ENCODE measurements around the gene MSANTD2. TPM values are rescaled to one million over a fixed set of nuclear protein-coding genes. Genes with fewer than 3 reads are reported as not detected.

Gene MSANTD2
- total and polyA plus RNA-seq, 3 donors from 2014 or later: 7.4 to 19.1 (median 11.3) TPM

- peak overlapping the region; percentile 43 to 47 for H3K4me3 ChIP-seq
- no peaks in the 10 kb centered on the region for H3K27me3 ChIP-seq
- no peaks in the 10 kb centered on the region for H3K36me3 ChIP-seq (ENCODE audit: low read depth, missing control alignments)
- intact Hi-C loops (cut with DNase I; ENCODE audit: low total_unique reads): loop anchor here (10.0 kb wide), 2 partner anchors 71 to 89 kb away; partner anchors contain the start of genes SIAE and SPA17
- peak; percentile 88 for DNase-seq
- no peak overlapping the region for H3K27ac ChIP-seq
- TF ChIP-seq POLR2A (IDR thresholded peaks at IDR 0.05): no peak
- peak; percentile 47 to 64 (median 53) for TF ChIP-seq CTCF (IDR thresholded peaks at IDR 0.05)
- H3K9me3 ChIP-seq: no peaks in the 10 kb centered on the region
- 8% methylated on average over 21 of the region's 21 CpGs for WGBS, 2 donors
- H3K4me1 ChIP-seq: peaks cover 18% of the 10 kb centered on the region
Observed at GRCh38 chr11:124763156-124763947, 36.9 kb downstream of the MSANTD2 start.

- Histone ChIP-seq H3K27me3 (no peaks in the 10 kb centered on the region), H3K4me3 (peak overlapping the region; percentile 43 to 47), H3K9me3 (no peaks in the 10 kb centered on the region), H3K36me3 (ENCODE audit: low read depth, missing control alignments) (no peaks in the 10 kb centered on the region), H3K4me1 (peaks cover 22% of the 10 kb centered on the region), H3K27ac (no peak overlapping the region)
- TF ChIP-seq CTCF (IDR thresholded peaks at IDR 0.05) (no peak), POLR2A (IDR thresholded peaks at IDR 0.05) (no peak)
- intact Hi-C loops (cut with DNase I; ENCODE audit: low total_unique reads): loop anchor here (10.0 kb wide), 2 partner anchors 72 to 88 kb away; partner anchors contain the start of genes SIAE and SPA17
- WGBS, 2 donors: 3% methylated on average over 18 to 37 of the region's 45 CpGs
- no peak for DNase-seq
Observed at GRCh38 chr11:124762624-124763155, 37.5 kb downstream of the MSANTD2 start.

GRCh38 chr11:124762105-124762623 is 38.0 kb downstream of the MSANTD2 start, which contains the start of gene ESAM:
Gene ESAM (minus strand): TSS chr11:124762290. CDS start chr11:124762154, 136 bp downstream.
- Histone ChIP-seq H3K36me3 (ENCODE audit: low read depth, missing control alignments) (no peaks in the 10 kb centered on the region), H3K4me3 (peak within 1 kb of the TSS; percentile 43 to 47), H3K4me1 (peaks cover 22% of the 10 kb centered on the region), H3K9me3 (no peaks in the 10 kb centered on the region), H3K27ac (peak within 1 kb of the TSS in 1 of 2 donors; percentile 66), H3K27me3 (no peaks in the 10 kb centered on the region)
- DNase-seq: no peak
- no peak for TF ChIP-seq POLR2A (IDR thresholded peaks at IDR 0.05)
- TF ChIP-seq CTCF (IDR thresholded peaks at IDR 0.05): no peak
- WGBS, 2 donors: 2 to 8% methylated on average over 29 to 41 of the region's 55 CpGs
- intact Hi-C loops (cut with DNase I; ENCODE audit: low total_unique reads): loop anchor here (10.0 kb wide), 2 partner anchors 73 to 87 kb away; partner anchors contain the start of genes SIAE and SPA17

GRCh38 chr11:124761301-124762104 is 38.7 kb downstream of the MSANTD2 start:
- H3K27ac ChIP-seq: peak overlapping the region in 1 of 2 donors; percentile 66
- no peak for TF ChIP-seq CTCF (IDR thresholded peaks at IDR 0.05)
- no peak for TF ChIP-seq POLR2A (IDR thresholded peaks at IDR 0.05)
- no peaks in the 10 kb centered on the region for H3K27me3 ChIP-seq
- no peaks in the 10 kb centered on the region for H3K9me3 ChIP-seq
- H3K4me1 ChIP-seq: peaks cover 22% of the 10 kb centered on the region
- 11 to 19% methylated on average over 8 to 25 of the region's 25 CpGs for WGBS, 2 donors
- intact Hi-C loops (cut with DNase I; ENCODE audit: low total_unique reads): loop anchor here (10.0 kb wide), 2 partner anchors 73 to 87 kb away; partner anchors contain the start of genes SIAE and SPA17
- H3K4me3 ChIP-seq: peak overlapping the region; percentile 10 to 43
- H3K36me3 ChIP-seq (ENCODE audit: low read depth, missing control alignments): no peaks in the 10 kb centered on the region
- no peak for DNase-seq
